Duodenal mucosa (tissue), 2 donors: ENCODE results near the gene RPL26.

ENCODE experiments used
- H3K27ac ChIP-seq: one replicate; pipeline ENCODE4 v1.7.0; 2013; ENCODE audit warnings: low read depth, low read length
- H3K27me3 ChIP-seq, 2 donors: one replicate each; pipeline ENCODE4 v1.7.0; 2013; ENCODE audit warnings: low read length in 2 of 2, control low read depth in 1 of 2; ENCODE audit not compliant: insufficient read depth in 2 of 2, control insufficient read depth in 1 of 2
- H3K36me3 ChIP-seq, 2 donors: one replicate each; pipeline ENCODE4 v1.7.0; 2013; ENCODE audit warnings: low read length in 2 of 2, control low read depth in 1 of 2; ENCODE audit not compliant: insufficient read depth in 2 of 2, control insufficient read depth in 1 of 2
- H3K4me1 ChIP-seq, 2 donors: one replicate each; pipeline ENCODE4 v1.7.0; 2013; ENCODE audit warnings: low read length in 2 of 2, control low read depth in 1 of 2; ENCODE audit not compliant: insufficient read depth in 2 of 2, control insufficient read depth in 1 of 2
- H3K4me3 ChIP-seq, 2 donors: one replicate each; pipeline ENCODE4 v1.7.0; 2013; ENCODE audit warnings: low read length in 2 of 2, low read depth in 1 of 2
- H3K9ac ChIP-seq, 2 donors: one replicate each; pipeline ENCODE4 v1.7.0; 2013; ENCODE audit warnings: low read length in 2 of 2, low read depth in 1 of 2
- H3K9me3 ChIP-seq, 2 donors: one replicate each; pipeline ENCODE4 v1.7.0; 2013; ENCODE audit warnings: low read length in 2 of 2, control low read depth in 1 of 2; ENCODE audit not compliant: control insufficient read depth in 1 of 2

The RPL26 gene

DNA sequence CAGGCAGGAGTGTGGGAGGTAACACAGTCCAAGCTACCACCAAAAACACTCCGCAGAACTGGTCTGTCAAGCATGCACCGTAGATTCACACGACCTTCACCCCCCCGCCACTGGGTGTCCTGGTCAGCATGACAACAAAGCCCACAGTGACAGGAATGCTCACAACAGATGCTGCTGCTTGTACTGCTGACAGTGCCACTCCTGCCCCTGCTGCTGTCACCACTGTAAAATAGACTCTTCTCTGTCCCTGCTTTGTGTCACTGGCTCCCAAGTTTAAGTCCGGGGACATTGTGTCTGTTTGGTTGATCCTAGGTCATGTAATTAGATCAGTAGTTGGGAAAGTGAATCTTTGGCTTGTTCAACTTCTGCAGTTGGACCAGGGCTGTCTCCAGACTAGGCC lies 50.3 kb downstream of the RPL26 start:
- Histone ChIP-seq H3K36me3 (no peaks in the 10 kb centered on the region), H3K9me3 (no peaks in the 10 kb centered on the region), H3K9ac (no peak overlapping the region), H3K27ac (no peak overlapping the region), H3K4me3 (no peak overlapping the region), H3K4me1 (no peaks in the 10 kb centered on the region), H3K27me3 (no peaks in the 10 kb centered on the region)

DNA sequence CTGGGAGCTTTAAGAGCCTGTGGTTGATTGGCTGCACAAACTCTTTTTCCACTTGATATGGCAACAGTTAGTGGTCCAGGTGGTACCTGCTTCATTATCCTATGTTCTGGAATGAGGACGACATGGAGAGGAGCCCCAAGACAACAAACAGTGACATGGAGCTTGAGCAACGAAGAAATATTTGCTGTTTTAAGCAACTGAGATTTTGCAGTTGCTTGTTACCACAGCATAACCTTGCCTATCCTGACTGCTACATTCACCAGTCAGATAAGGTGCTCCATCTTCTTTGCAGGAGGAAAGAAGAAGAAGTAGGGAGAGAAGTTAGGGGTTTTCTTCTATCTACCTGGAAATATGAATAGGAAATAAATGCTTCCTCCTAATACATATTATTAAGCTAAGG lies 50.9 kb downstream of the RPL26 start:
- peaks cover 0 to 3% of the 10 kb centered on the region in 2 donors for H3K4me1 ChIP-seq
- no peak overlapping the region for H3K4me3 ChIP-seq
- no peaks in the 10 kb centered on the region for H3K9me3 ChIP-seq
- H3K36me3 ChIP-seq = no peaks in the 10 kb centered on the region
- H3K27ac ChIP-seq = no peak overlapping the region
- no peak overlapping the region for H3K9ac ChIP-seq
- H3K27me3 ChIP-seq = peaks cover 5% of the 10 kb centered on the region in 2 donors
